K562 (cell line): ENCODE data around the gene SERPINF2. TPM values are rescaled to one million over a fixed set of nuclear protein-coding genes. Genes with fewer than 3 reads are reported as not detected.

Experiments
- ATAC-seq: fragments of 200-7000 bp; cut with Tn5 transposase; 3 replicates; pipeline ENCODE4 v1.9.1; 2020; ENCODE audit warnings: moderate library complexity
- BruUV-seq: library from RNA; stranded (reverse); fragments of 400-500 nt; replicated peaks from 2 replicates; lab custom pipeline; 2021; lab: Mats Ljungman, UMichigan
- CTCF ChIA-PET: fragments of 300-600 bp; formaldehyde crosslinking; extraction: SDS; loops from one replicate; lab custom pipeline; 2021; ENCODE audit warnings: low intra/inter-chr PET ratio; lab: Yijun Ruan, JAX
- POLR2A ChIA-PET: fragments of 300-600, 350-650 bp; sonication (Branson Sonifier 250); formaldehyde crosslinking; extraction: SDS; loops from one replicate; lab custom pipeline; 2021; ENCODE audit warnings: antibody characterized with exemption, inconsistent platforms; lab: Yijun Ruan, JAX
- DNase-seq, 4 experiments: peaks; one replicate each; pipeline versions ENCODE4 v3.0.0 to v3.0.0-alpha.2; 2011 to 2018; ENCODE audit warnings: low spot score in 3 of 4, mixed read lengths in 3 of 4; ENCODE audit errors: extremely low read depth in 1 of 4
- FAIRE-seq: peaks from 2 replicates; lab custom pipeline; 2011; peaks lifted over from hg19 to GRCh38; lab: Jason Lieb, UNC
- H2AFZ ChIP-seq: 2 replicates; pipeline ENCODE4 v1.6.0; 2011; ENCODE audit warnings: low read depth, low read length, control low read depth, inconsistent platforms
- H3K27ac ChIP-seq: fragments of 200-600 bp; 3 replicates; pipeline ENCODE4 v1.8.0; 2011; ENCODE audit warnings: low read depth, mild to moderate bottlenecking, control low read depth, inconsistent platforms, low read length, moderate library complexity, mixed read lengths; ENCODE audit errors: extremely low read depth
- H3K27me3 ChIP-seq, 2 experiments: fragments of 300-600 bp in 1 of 2; 2 replicates in 1 of 2; 3 replicates in 1 of 2; pipeline versions ENCODE4 v1.6.0 to v1.8.0; 2011; ENCODE audit warnings: inconsistent platforms in 2 of 2, low read length in 2 of 2, mild to moderate bottlenecking in 1 of 2, mixed read lengths in 1 of 2, moderate library complexity in 1 of 2; ENCODE audit not compliant: control insufficient read depth in 2 of 2, insufficient read depth in 2 of 2
- H3K36me3 ChIP-seq: fragments of 300-600 bp; 3 replicates; pipeline ENCODE4 v1.8.0; 2011; ENCODE audit warnings: mild to moderate bottlenecking, low read length, inconsistent platforms; ENCODE audit not compliant: control insufficient read depth, insufficient read depth
- H3K4me1 ChIP-seq, 2 experiments: fragments of 200-600 bp in 1 of 2; replicated peaks in 1 of 2; 2 replicates in 1 of 2; 3 replicates in 1 of 2; pipeline versions ENCODE4 v1.5.1 to v1.8.0; 2011; ENCODE audit warnings: inconsistent platforms in 2 of 2, low read length in 2 of 2, mild to moderate bottlenecking in 1 of 2, mixed read lengths in 1 of 2, moderate library complexity in 1 of 2; ENCODE audit not compliant: control insufficient read depth in 2 of 2, insufficient read depth in 2 of 2
- H3K4me2 ChIP-seq: 2 replicates; pipeline ENCODE4 v1.6.1; 2011; ENCODE audit warnings: low read length, control low read depth, inconsistent platforms, mixed read lengths; ENCODE audit not compliant: insufficient read depth
- H3K4me3 ChIP-seq: fragments of 200-600 bp; sonication (generic), shearing (Covaris generic); 2 replicates; pipeline ENCODE4 v1.5.1; 2016; ENCODE audit warnings: control low read depth, inconsistent platforms
- H3K79me2 ChIP-seq: fragments of 200-600 bp; 3 replicates; pipeline ENCODE4 v1.8.0; 2011; ENCODE audit warnings: low read length, inconsistent platforms; ENCODE audit not compliant: control insufficient read depth, insufficient read depth
- H3K9ac ChIP-seq, 2 experiments: 2 replicates each; pipeline versions ENCODE4 v1.6.0 to v1.6.1; 2011; ENCODE audit warnings: low read depth in 2 of 2, low read length in 2 of 2, control low read depth in 1 of 2, inconsistent platforms in 1 of 2, mild to moderate bottlenecking in 1 of 2, mixed read lengths in 1 of 2; ENCODE audit not compliant: insufficient read depth in 1 of 2
- H3K9me1 ChIP-seq: one replicate; pipeline ENCODE4 v1.6.0; 2011; ENCODE audit warnings: inconsistent platforms, mild to moderate bottlenecking, low read length, moderate library complexity; ENCODE audit not compliant: control insufficient read depth, insufficient read depth
- H3K9me3 ChIP-seq: replicated peaks from 2 replicates; pipeline ENCODE4 v1.5.1; 2011; ENCODE audit warnings: low read depth, low read length, inconsistent platforms; ENCODE audit not compliant: control insufficient read depth, insufficient read depth
- H4K20me1 ChIP-seq: replicated peaks from 2 replicates; pipeline ENCODE4 v1.6.1; 2011; ENCODE audit warnings: low read length, inconsistent platforms, mixed read lengths; ENCODE audit not compliant: control insufficient read depth, insufficient read depth
- AFF4 ChIP-seq: sonication (generic); formaldehyde crosslinking; IDR thresholded peaks from 2 replicates; pipeline ENCODE4 v1.8.0; 2023; ENCODE audit warnings: mild to moderate bottlenecking, missing genetic modification reagents
- CHAMP1 ChIP-seq: fragments of 450-650 bp; IDR thresholded peaks from 2 replicates; pipeline ENCODE4 v1.6.1; 2016; ENCODE audit warnings: mild to moderate bottlenecking
- FOXP1 ChIP-seq: sonication (generic); formaldehyde crosslinking; IDR thresholded peaks from 2 replicates; pipeline ENCODE4 v1.8.0; 2022; ENCODE audit warnings: mild to moderate bottlenecking, missing genetic modification reagents
- KDM4B ChIP-seq, 2 experiments: fragments of 450-650 bp in 1 of 2; sonication (generic) in 1 of 2; IDR thresholded peaks; 2 replicates each; pipeline ENCODE4 v1.6.1; 2016 to 2017; ENCODE audit warnings: borderline replicate concordance in 2 of 2, antibody characterized with exemption in 1 of 2, low read depth in 1 of 2, mild to moderate bottlenecking in 1 of 2
- NUFIP1 ChIP-seq: fragments of 450-650 bp; IDR thresholded peaks from 2 replicates; pipeline ENCODE4 v1.6.1; 2018; ENCODE audit not compliant: partially characterized antibody
- RBFOX2 ChIP-seq: fragments of 200-400 bp; formaldehyde crosslinking; IDR thresholded peaks from 2 replicates; pipeline ENCODE4 v1.6.1; 2017; ENCODE audit warnings: low read depth, mild to moderate bottlenecking, low read length, moderate library complexity
- WGBS: fragments of 100-300 bp; shearing (Covaris generic); methylation state at CpG from one replicate; pipeline ENCODE4 v1.1.6; 2016; ENCODE audit warnings: low coverage, mixed read lengths; ENCODE audit not compliant: insufficient coverage; ENCODE audit errors: missing lambda C conversion rate; 5-methylcytosine and 5-hydroxymethylcytosine counted together
- in situ Hi-C: fragments of 300-500 bp; cut with MboI; formaldehyde crosslinking; loops from 4 replicates; pipeline ENCODE4 v1.15.0; 2018; ENCODE audit warnings: inconsistent platforms, mixed read lengths
- intact Hi-C: fragments of 100-400 bp; cut with micrococcal nuclease; formaldehyde crosslinking; loops from 2 replicates; pipeline ENCODE4 v1.14.2; 2022
- polyA plus RNA-seq, 8 experiments: library from polyadenylated mRNA; depleted of rRNA in 4 of 8; stranded (reverse) in 5 of 8; unstranded in 3 of 8; fragments of >200 nt; fragmentation: Nextera tagmentation in 2 of 8; fragmentation: Illumina TruSeq in 1 of 8; extraction: Ambion mirVana in 2 of 8; extraction: Trizol in 1 of 8; gene quantifications; 2 replicates each; pipeline versions ENCODE4 v1.2.1 to v1.2.3, GENCODE V29; 2011 to 2014; ENCODE audit warnings: inconsistent platforms in 1 of 8, missing spikeins in 1 of 8
- total RNA-seq, 7 experiments: library from RNA; depleted of rRNA in 6 of 7; stranded (reverse); fragments of >200 nt in 6 of 7; fragmentation: Illumina TruSeq in 2 of 7; extraction: Trizol in 2 of 7; gene quantifications; 2 replicates each; pipeline versions ENCODE4 v1.2.1 to v1.2.3, GENCODE V29; 2011 to 2021; ENCODE audit warnings: low replicate concordance in 1 of 7
- TF ChIP-seq, protein P1 (sequence below), 3 experiments: fragments of 200-800 bp in 1 of 3; sonication (Bioruptor generic) in 1 of 3; sonication (generic) in 1 of 3; formaldehyde crosslinking in 1 of 3; IDR thresholded peaks; 2 replicates each; pipeline versions ENCODE4 v1.6.1 to v1.8.0; 2016 to 2022; ENCODE audit warnings: mild to moderate bottlenecking in 2 of 3, missing compliant biosample characterization in 2 of 3, missing genetic modification characterization in 2 of 3, missing genetic modification reagents in 1 of 3

The SERPINF2 gene
- total and polyA plus RNA-seq, 9 of the 15 experiments (the other 6 are each of a cell fraction or from before 2014, with no cell fraction given) = 0.22 TPM; not detected in 8

DNA sequence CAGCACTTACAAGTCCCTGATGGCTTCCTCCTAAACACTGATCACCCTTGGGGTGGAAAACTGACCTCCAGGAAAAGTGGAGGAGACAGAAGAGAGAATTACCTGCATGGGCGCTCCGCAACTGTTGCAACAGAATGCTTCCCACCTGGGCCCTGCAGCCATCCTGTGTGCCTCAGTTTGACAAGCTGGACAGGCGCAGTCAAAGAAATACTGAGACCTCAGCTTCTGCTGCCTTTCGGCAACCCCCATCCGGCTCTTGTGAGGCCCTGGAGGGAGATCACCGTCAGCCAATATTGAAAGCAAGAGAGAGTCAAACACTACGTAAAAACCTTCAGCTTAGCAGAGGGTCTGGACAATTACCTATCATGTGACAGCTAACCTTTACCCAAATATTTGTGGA lies 44.0 kb downstream of the SERPINF2 start:
- H3K9ac ChIP-seq = no peak overlapping the region
- FAIRE-seq = no peak
- H3K4me1 ChIP-seq = peaks cover 10 to 13% of the 10 kb centered on the region in 2 experiments; a peak in 4 of 5 replicates
- H3K9me1 ChIP-seq = no peaks in the 10 kb centered on the region
- TF ChIP-seq CHAMP1 (no peak), NUFIP1 (no peak), AFF4 (CRISPR knock-in tag) (no peak), FOXP1 (CRISPR knock-in tag) (no peak), RBFOX2 (no peak), KDM4B (IDR thresholded peaks at IDR 0.05; ENCODE audit: borderline replicate concordance in 2 of 2, low read depth in 1 of 2) (no peak)
- TF ChIP-seq, protein P1, sequence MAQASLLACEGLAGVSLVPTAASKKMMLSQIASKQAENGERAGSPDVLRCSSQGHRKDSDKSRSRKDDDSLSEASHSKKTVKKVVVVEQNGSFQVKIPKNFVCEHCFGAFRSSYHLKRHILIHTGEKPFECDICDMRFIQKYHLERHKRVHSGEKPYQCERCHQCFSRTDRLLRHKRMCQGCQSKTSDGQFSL (CRISPR knock-in tag; IDR thresholded peaks at IDR 0.05) = no peak
- TF ChIP-seq, protein P1 (tag; IDR thresholded peaks at IDR 0.05) = no peak
- intact Hi-C loops (no loop called here), in situ Hi-C loops (no loop called here)
- H3K4me3 ChIP-seq = no peak overlapping the region
- CTCF ChIA-PET = no interaction called here
- no peak overlapping the region for H3K27ac ChIP-seq
- no peaks in the 10 kb centered on the region; the same call in 2 of the 3 replicates for H3K79me2 ChIP-seq
- H2AFZ ChIP-seq = no peak overlapping the region
- peaks cover 47% of the 10 kb centered on the region for H3K36me3 ChIP-seq
- no peaks in the 10 kb centered on the region for H3K27me3 ChIP-seq
- POLR2A ChIA-PET = interaction anchor here (1.2 kb wide), 1 partner anchor 13 kb away, joined by 4 read pairs; no protein-coding TSS in a partner anchor
- no peaks in the 10 kb centered on the region for H3K9me3 ChIP-seq
- no peak overlapping the region for H3K4me2 ChIP-seq
- no peak for DNase-seq
- no peak for ATAC-seq
- 91% methylated on average over 5 of the region's 7 CpGs for WGBS
- H4K20me1 ChIP-seq = no peaks in the 10 kb centered on the region
- no TSS peak for BruUV-seq
